HFF-Myc (cell line): ENCODE results near the gene KIF1C.
A peak's percentile ranks its signal among the peaks of the same experiment; 100 is the strongest.

Experiments
- DNase-seq: peaks from one replicate; pipeline ENCODE4 v3.0.0-alpha.2; 2011; ENCODE audit warnings: low read depth; ENCODE audit errors: extremely low read depth
- H3K4me3 ChIP-seq: replicated peaks from 2 replicates; pipeline ENCODE4 v1.5.1; 2011; ENCODE audit warnings: low read depth, mild to moderate bottlenecking, control low read depth, low read length
- TF ChIP-seq, protein P1 (sequence below): IDR thresholded peaks from 2 replicates; pipeline ENCODE4 v1.5.1; 2012; ENCODE audit warnings: mild to moderate bottlenecking, low read depth, low read length, control low read depth; ENCODE audit errors: missing control alignments

The KIF1C gene

DNA sequence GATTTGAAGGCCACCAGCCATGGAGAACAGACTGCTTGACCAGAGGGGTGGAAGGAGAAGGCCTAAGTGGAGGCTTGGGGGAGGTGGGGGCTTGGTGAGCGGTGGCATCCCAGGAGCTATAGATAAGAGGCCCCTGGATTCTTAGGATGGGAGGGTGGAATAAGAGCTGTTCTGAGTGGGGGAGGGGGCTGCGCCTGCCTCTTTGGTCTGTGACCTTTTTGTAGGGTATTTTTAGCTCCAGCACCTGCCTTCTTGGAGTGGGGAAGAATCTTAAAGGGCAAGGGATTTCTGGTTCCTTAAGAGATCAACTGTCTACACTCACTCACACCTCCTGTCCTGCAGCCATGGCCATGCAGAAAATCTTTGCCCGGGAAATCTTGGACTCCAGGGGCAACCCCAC, 46.3 kb upstream of the KIF1C start:
- TF ChIP-seq, protein P1, sequence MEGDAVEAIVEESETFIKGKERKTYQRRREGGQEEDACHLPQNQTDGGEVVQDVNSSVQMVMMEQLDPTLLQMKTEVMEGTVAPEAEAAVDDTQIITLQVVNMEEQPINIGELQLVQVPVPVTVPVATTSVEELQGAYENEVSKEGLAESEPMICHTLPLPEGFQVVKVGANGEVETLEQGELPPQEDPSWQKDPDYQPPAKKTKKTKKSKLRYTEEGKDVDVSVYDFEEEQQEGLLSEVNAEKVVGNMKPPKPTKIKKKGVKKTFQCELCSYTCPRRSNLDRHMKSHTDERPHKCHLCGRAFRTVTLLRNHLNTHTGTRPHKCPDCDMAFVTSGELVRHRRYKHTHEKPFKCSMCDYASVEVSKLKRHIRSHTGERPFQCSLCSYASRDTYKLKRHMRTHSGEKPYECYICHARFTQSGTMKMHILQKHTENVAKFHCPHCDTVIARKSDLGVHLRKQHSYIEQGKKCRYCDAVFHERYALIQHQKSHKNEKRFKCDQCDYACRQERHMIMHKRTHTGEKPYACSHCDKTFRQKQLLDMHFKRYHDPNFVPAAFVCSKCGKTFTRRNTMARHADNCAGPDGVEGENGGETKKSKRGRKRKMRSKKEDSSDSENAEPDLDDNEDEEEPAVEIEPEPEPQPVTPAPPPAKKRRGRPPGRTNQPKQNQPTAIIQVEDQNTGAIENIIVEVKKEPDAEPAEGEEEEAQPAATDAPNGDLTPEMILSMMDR, result no peak
- H3K4me3 ChIP-seq, result no peak overlapping the region
- no peak for DNase-seq

DNA sequence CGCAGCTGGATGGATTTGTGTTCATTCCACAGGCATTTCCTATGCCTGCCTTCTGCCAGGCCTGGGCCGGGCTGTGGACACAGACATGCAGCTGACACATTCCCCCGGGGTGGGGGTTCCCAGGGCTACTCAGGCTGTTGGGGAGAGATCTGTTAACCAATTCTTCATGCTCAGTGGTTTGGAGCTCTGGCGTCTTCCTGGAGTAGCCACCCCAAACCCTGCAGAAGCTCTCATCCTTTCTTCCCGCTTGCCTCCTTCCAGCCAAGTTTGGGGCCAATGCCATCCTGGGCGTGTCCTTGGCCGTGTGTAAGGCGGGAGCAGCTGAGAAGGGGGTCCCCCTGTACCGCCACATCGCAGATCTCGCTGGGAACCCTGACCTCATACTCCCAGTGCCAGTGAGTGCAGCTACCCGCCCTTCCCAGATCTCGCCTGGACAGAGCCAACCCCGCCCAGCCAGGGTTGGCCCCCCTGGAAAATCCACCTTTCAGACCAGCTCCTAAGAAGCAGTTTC, 44.2 kb upstream of the KIF1C start:
- TF ChIP-seq, protein P1, result no peak
- no peak for DNase-seq
- H3K4me3 ChIP-seq, result no peak overlapping the region

DNA sequence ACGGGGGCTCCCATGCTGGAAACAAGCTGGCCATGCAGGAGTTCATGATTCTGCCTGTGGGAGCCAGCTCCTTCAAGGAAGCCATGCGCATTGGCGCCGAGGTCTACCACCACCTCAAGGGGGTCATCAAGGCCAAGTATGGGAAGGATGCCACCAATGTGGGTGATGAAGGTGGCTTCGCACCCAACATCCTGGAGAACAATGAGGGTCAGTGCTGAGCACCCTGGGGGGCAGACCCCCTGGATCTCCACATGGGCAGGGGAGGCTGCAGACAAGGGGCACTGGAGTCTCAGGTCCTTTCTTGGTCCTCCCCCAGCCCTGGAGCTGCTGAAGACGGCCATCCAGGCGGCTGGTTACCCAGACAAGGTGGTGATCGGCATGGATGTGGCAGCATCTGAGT, 42.7 kb upstream of the KIF1C start:
- no peak overlapping the region for H3K4me3 ChIP-seq
- TF ChIP-seq, protein P1, result no peak
- no peak for DNase-seq

DNA sequence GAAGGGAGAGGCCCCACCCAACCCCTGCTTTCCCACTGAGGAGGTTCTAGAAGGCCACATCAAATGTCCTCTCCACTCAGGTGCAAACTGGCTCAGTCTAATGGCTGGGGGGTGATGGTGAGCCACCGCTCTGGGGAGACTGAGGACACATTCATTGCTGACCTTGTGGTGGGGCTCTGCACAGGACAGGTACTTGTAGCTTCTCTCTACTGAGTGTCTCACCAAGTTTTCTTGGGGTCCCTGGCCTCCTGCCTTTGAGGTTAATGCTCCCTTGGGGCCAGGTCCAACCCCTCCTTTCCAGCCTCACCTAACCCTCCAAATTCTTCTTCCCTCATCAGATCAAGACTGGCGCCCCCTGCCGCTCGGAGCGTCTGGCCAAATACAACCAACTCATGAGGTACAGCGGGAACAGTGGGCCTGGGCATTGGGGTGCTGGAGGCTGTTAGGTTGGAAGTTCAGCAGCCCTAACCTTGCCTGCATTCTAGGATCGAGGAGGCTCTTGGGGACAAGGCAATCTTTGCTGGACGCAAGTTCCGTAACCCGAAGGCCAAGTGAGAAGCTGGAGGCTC, 41.2 kb upstream of the KIF1C start:
- TF ChIP-seq, protein P1, result peak; percentile 22
- DNase-seq, result no peak
- no peak overlapping the region for H3K4me3 ChIP-seq

DNA sequence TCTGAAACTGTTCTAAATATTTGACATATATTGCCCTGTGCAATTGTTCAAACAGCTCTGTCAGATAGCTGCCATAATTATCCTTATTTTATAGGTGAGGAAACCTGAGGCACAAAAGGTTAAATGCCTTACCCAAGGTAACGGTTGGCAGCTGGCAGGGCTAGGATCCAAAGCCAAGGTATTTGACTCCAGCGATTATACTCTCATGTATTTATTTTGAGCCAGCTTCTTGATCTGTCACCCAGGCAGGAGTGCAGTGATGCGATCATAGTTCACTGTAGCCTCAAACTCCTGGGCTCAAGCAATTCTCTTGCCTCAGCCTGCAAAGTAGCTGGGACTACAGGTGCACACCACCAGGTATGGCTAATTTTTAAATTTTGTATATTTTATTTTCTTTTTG, 39.6 kb upstream of the KIF1C start:
- no peak for DNase-seq
- no peak overlapping the region for H3K4me3 ChIP-seq
- TF ChIP-seq, protein P1, result no peak

DNA sequence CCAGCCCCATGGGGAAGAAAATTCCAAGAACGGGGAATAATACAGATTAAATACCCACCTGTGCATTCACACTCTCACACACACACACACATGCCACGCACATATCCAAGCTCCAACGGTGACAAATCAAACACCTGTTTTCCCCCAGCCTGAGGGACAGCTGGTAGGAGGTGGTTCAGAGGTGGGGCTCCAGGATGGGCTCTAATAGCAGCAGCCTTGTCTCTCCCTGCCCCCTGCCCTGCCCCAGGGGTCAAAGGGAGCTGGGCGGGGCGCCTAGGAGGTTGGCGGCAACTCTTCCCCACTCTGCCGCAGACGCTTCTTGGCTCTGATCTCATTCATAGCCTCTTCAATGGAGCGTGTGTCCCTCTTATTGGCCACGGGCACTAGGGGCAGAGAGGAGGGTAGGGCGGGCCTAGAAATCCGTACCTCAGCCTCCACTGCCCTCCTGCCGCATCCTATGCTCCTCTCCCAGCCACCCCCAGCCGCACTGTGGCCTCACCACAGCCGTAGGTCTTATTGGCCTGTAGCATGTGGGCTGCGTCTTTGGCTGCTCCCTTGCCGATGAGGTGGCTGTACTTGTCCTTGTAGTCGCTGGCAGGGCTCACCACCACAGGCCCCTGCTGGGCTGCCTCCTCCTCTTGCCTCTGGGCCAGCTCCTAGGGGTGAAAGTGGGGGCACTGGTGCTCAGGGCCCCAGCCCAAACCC, 38.3 kb upstream of the KIF1C start:
- H3K4me3 ChIP-seq, result no peak overlapping the region
- TF ChIP-seq, protein P1, result no peak
- DNase-seq, result no peak
